HG02884 (cell line): ENCODE measurements around the gene RNF169.
A peak's percentile ranks its signal among the peaks of the same experiment; 100 is the strongest.
"Not testable (repeated sequence)": the region's sequence is repeated elsewhere in the genome, so short reads cannot be mapped to it uniquely, and the experiment has no call there.

Experiments used
- ATAC-seq: cut with Tn5 transposase; IDR thresholded peaks from one replicate; pipeline ENCODE4 v1.9.1; 2021; ENCODE audit warnings: mild to moderate bottlenecking, moderate library complexity; ENCODE audit not compliant: unreplicated experiment

RNF169 gene

GRCh38 chr11:74729397-74729796 is 19.3 kb upstream of the RNF169 start:
- no peak for ATAC-seq

GRCh38 chr11:74730571-74731260 is 17.9 kb upstream of the RNF169 start:
- no peak for ATAC-seq

- ATAC-seq: no peak
Observed at GRCh38 chr11:74731301-74732094, 17.2 kb upstream of the RNF169 start, which contains the start of gene CHRDL2. TSS of gene CHRDL2 (minus strand) at chr11:74731426. CDS start at chr11:74730888, 538 bp downstream.

- no peak for ATAC-seq
Observed at GRCh38 chr11:74734559-74734925, 14.1 kb upstream of the RNF169 start.

GRCh38 chr11:74735365-74735928 is 13.2 kb upstream of the RNF169 start:
- no peak for ATAC-seq

- ATAC-seq: no peak
Observed at GRCh38 chr11:74736031-74736430, 12.6 kb upstream of the RNF169 start.

- no peak for ATAC-seq
Observed at GRCh38 chr11:74739546-74740270, 8.9 kb upstream of the RNF169 start.

- ATAC-seq: no peak
Observed at GRCh38 chr11:74742070-74742469, 6.6 kb upstream of the RNF169 start.

- no peak for ATAC-seq
Observed at GRCh38 chr11:74743640-74744039, 5.0 kb upstream of the RNF169 start.

- no peak for ATAC-seq
Observed at GRCh38 chr11:74744277-74744676, 4.4 kb upstream of the RNF169 start.

GRCh38 chr11:74746868-74747267 is 1.8 kb upstream of the RNF169 start:
- no peak for ATAC-seq

GRCh38 chr11:74749127-74749964 is 697 bp downstream of the RNF169 start:
- peak; percentile 35 for ATAC-seq

- ATAC-seq: no peak
Observed at GRCh38 chr11:74749965-74750296, 1.3 kb downstream of the RNF169 start.

- ATAC-seq: not testable (repeated sequence)
Observed at GRCh38 chr11:74750598-74750997, 1.9 kb downstream of the RNF169 start.

GRCh38 chr11:74751303-74751702 is 2.7 kb downstream of the RNF169 start:
- ATAC-seq: no peak

GRCh38 chr11:74754507-74755252 is 6.0 kb downstream of the RNF169 start:
- no peak for ATAC-seq

GRCh38 chr11:74755395-74755995 is 6.8 kb downstream of the RNF169 start:
- ATAC-seq: no peak

GRCh38 chr11:74756571-74756970 is 7.9 kb downstream of the RNF169 start:
- no peak for ATAC-seq

- ATAC-seq: no peak
Observed at GRCh38 chr11:74766905-74767304, 18.3 kb downstream of the RNF169 start.
